Measurements from ENCODE around the gene SLCO1C1. TPM values are rescaled to one million over a fixed set of nuclear protein-coding genes. Genes with fewer than 3 reads are reported as not detected.

SLCO1C1 gene
- total and polyA plus RNA-seq, 10 donors: 0.03 to 0.35 (median 0.13) TPM; not detected in 7

GRCh38 chr12:20740972-20741371 lies 45.8 kb downstream of the SLCO1C1 start:
- WGBS, 5 donors: 81 to 89% (median 82%) methylated on average over 1 of the region's 1 CpG
- intact Hi-C loops (cut with DNase I; ENCODE audit: low total_unique reads): no loop called here
- H3K27me3 ChIP-seq (replicated peaks in 1 of 7): no peaks in the 10 kb centered on the region
- no peaks in the 10 kb centered on the region for H3K36me3 ChIP-seq
- H3K9me3 ChIP-seq: no peaks in the 10 kb centered on the region
- no peak overlapping the region for H3K4me3 ChIP-seq
- TF ChIP-seq POLR2AphosphoS5 (IDR thresholded peaks at IDR 0.05) (no peak), POLR2A (IDR thresholded peaks at IDR 0.05) (no peak)
- TF ChIP-seq, protein P1, sequence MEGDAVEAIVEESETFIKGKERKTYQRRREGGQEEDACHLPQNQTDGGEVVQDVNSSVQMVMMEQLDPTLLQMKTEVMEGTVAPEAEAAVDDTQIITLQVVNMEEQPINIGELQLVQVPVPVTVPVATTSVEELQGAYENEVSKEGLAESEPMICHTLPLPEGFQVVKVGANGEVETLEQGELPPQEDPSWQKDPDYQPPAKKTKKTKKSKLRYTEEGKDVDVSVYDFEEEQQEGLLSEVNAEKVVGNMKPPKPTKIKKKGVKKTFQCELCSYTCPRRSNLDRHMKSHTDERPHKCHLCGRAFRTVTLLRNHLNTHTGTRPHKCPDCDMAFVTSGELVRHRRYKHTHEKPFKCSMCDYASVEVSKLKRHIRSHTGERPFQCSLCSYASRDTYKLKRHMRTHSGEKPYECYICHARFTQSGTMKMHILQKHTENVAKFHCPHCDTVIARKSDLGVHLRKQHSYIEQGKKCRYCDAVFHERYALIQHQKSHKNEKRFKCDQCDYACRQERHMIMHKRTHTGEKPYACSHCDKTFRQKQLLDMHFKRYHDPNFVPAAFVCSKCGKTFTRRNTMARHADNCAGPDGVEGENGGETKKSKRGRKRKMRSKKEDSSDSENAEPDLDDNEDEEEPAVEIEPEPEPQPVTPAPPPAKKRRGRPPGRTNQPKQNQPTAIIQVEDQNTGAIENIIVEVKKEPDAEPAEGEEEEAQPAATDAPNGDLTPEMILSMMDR (IDR thresholded peaks at IDR 0.05 in 8 of 11, conservative IDR thresholded peaks at IDR 0.05 in 3 of 11): no peak
- no peak for DNase-seq
- H3K27ac ChIP-seq: no peak overlapping the region
- H3K4me1 ChIP-seq: no peaks in the 10 kb centered on the region

DNA sequence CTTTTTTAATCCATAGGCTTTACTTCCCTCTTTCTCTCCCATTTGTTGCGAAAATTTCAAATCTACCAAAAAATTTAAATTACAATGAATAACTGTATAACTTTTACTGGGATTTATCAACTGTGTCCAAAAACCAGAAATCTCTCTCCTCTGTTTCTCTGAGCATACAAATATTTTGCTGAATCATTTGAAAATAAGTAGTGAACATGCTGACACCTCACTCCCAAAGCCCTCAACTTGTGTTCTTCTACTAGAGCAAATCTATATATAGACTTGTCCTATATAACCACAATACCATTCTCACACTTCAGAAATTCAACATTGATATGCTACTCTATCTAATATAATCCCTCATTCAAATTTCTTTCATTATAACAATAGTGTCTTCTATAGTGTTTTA lies 53.1 kb downstream of the SLCO1C1 start:
- H3K27me3 ChIP-seq (replicated peaks in 1 of 7): no peaks in the 10 kb centered on the region
- TF ChIP-seq POLR2AphosphoS5 (IDR thresholded peaks at IDR 0.05) (no peak), POLR2A (IDR thresholded peaks at IDR 0.05) (no peak)
- TF ChIP-seq, protein P1 (IDR thresholded peaks at IDR 0.05 in 8 of 11, conservative IDR thresholded peaks at IDR 0.05 in 3 of 11): no peak
- H3K36me3 ChIP-seq: no peaks in the 10 kb centered on the region
- no peaks in the 10 kb centered on the region for H3K9me3 ChIP-seq
- intact Hi-C loops (cut with DNase I; ENCODE audit: low total_unique reads): no loop called here
- no peak overlapping the region for H3K27ac ChIP-seq
- no peak for DNase-seq
- 84 to 93% (median 89%) methylated on average over 1 of the region's 1 CpG for WGBS, 5 donors
- H3K4me1 ChIP-seq: no peaks in the 10 kb centered on the region
- H3K4me3 ChIP-seq: no peak overlapping the region

- TF ChIP-seq, protein P1 (IDR thresholded peaks at IDR 0.05 in 8 of 11, conservative IDR thresholded peaks at IDR 0.05 in 3 of 11): no peak
- TF ChIP-seq POLR2AphosphoS5 (IDR thresholded peaks at IDR 0.05) (no peak), POLR2A (IDR thresholded peaks at IDR 0.05) (no peak)
- Histone ChIP-seq H3K4me3 (no peak overlapping the region), H3K27me3 (replicated peaks in 1 of 7) (no peaks in the 10 kb centered on the region), H3K9me3 (no peaks in the 10 kb centered on the region), H3K27ac (no peak overlapping the region), H3K36me3 (no peaks in the 10 kb centered on the region), H3K4me1 (no peaks in the 10 kb centered on the region)
- 65 to 73% (median 71%) methylated on average over 4 of the region's 4 CpGs for WGBS, 5 donors
- intact Hi-C loops (cut with DNase I; ENCODE audit: low total_unique reads): no loop called here
- DNase-seq: no peak
Measured at GRCh38 chr12:20751046-20751445, 55.9 kb downstream of the SLCO1C1 start.

GRCh38 chr12:20777420-20777819 lies 82.3 kb downstream of the SLCO1C1 start:
- Histone ChIP-seq H3K36me3 (no peaks in the 10 kb centered on the region), H3K27me3 (replicated peaks in 1 of 7) (no peaks in the 10 kb centered on the region), H3K27ac (no peak overlapping the region), H3K4me3 (no peak overlapping the region), H3K4me1 (no peaks in the 10 kb centered on the region), H3K9me3 (peaks cover 0 to 38% (median 9%) of the 10 kb centered on the region in 8 donors)
- 85 to 95% (median 90%) methylated on average over 9 to 20 of the region's 20 CpGs for WGBS, 5 donors
- DNase-seq: no peak
- TF ChIP-seq POLR2AphosphoS5 (IDR thresholded peaks at IDR 0.05): no peak
- TF ChIP-seq, protein P1 (IDR thresholded peaks at IDR 0.05 in 8 of 11, conservative IDR thresholded peaks at IDR 0.05 in 3 of 11): no peak
- no peak for TF ChIP-seq POLR2A (IDR thresholded peaks at IDR 0.05)
- intact Hi-C loops (cut with DNase I; ENCODE audit: low total_unique reads): no loop called here
